ENCODE results near the gene FOXA3. TPM values are rescaled to one million over a fixed set of nuclear protein-coding genes. Genes with fewer than 3 reads are reported as not detected.
"Not testable (repeated sequence)": the region's sequence is repeated elsewhere in the genome, so short reads cannot be mapped to it uniquely, and the experiment has no call there.

The FOXA3 gene
- total and polyA plus RNA-seq, 2 experiments from 2014 or later: 1.6 to 1.9 TPM

GRCh38 chr19:45862564-45863334 is 1.4 kb upstream of the FOXA3 start, which contains the start of gene SYMPK:
Gene SYMPK (minus strand): TSS chr19:45863147. CDS start chr19:45854495, 8,652 bp downstream.
- no peaks in the 10 kb centered on the region for H3K9me3 ChIP-seq (ENCODE audit: low read depth)
- DNase-seq (ENCODE audit: low read depth in 1 of 2, low spot score in 1 of 2): peak; percentile 99
- TF ChIP-seq CTCF (IDR thresholded peaks at IDR 0.05; ENCODE audit: low read depth, low read length): no peak
- H3K4me3 ChIP-seq: peak within 1 kb of the TSS; percentile 80
- H3K27me3 ChIP-seq: no peaks in the 10 kb centered on the region
- H3K4me1 ChIP-seq (ENCODE audit: low read depth): no peaks in the 10 kb centered on the region
- peak within 1 kb of the TSS; percentile 82 for H3K27ac ChIP-seq
- H3K36me3 ChIP-seq: no peaks in the 10 kb centered on the region

GRCh38 chr19:45863335-45863839 is 739 bp upstream of the FOXA3 start:
- DNase-seq (ENCODE audit: low read depth in 1 of 2, low spot score in 1 of 2): no peak
- no peak overlapping the region for H3K27ac ChIP-seq
- no peaks in the 10 kb centered on the region for H3K4me1 ChIP-seq (ENCODE audit: low read depth)
- no peaks in the 10 kb centered on the region for H3K36me3 ChIP-seq
- H3K9me3 ChIP-seq (ENCODE audit: low read depth): no peaks in the 10 kb centered on the region
- H3K27me3 ChIP-seq: no peaks in the 10 kb centered on the region
- TF ChIP-seq CTCF (IDR thresholded peaks at IDR 0.05; ENCODE audit: low read depth, low read length): no peak
- H3K4me3 ChIP-seq: peak overlapping the region; percentile 31

- no peak for TF ChIP-seq CTCF (IDR thresholded peaks at IDR 0.05; ENCODE audit: low read depth, low read length)
- H3K27me3 ChIP-seq: no peaks in the 10 kb centered on the region
- H3K27ac ChIP-seq: no peak overlapping the region
- H3K9me3 ChIP-seq (ENCODE audit: low read depth): no peaks in the 10 kb centered on the region
- H3K4me3 ChIP-seq: peak overlapping the region; percentile 31
- no peaks in the 10 kb centered on the region for H3K36me3 ChIP-seq
- DNase-seq (ENCODE audit: low read depth in 1 of 2, low spot score in 1 of 2): no peak
- no peaks in the 10 kb centered on the region for H3K4me1 ChIP-seq (ENCODE audit: low read depth)
Observed at GRCh38 chr19:45864629-45865082, 530 bp downstream of the FOXA3 start.

GRCh38 chr19:45865269-45865948 is 1.3 kb downstream of the FOXA3 start:
- H3K9me3 ChIP-seq (ENCODE audit: low read depth): no peaks in the 10 kb centered on the region
- no peaks in the 10 kb centered on the region for H3K4me1 ChIP-seq (ENCODE audit: low read depth)
- H3K27me3 ChIP-seq: no peaks in the 10 kb centered on the region
- no peak overlapping the region for H3K4me3 ChIP-seq
- TF ChIP-seq CTCF (IDR thresholded peaks at IDR 0.05; ENCODE audit: low read depth, low read length): no peak
- H3K27ac ChIP-seq: no peak overlapping the region
- DNase-seq (ENCODE audit: low read depth in 1 of 2, low spot score in 1 of 2): no peak
- no peaks in the 10 kb centered on the region for H3K36me3 ChIP-seq

GRCh38 chr19:45866400-45867176 is 2.5 kb downstream of the FOXA3 start:
- no peak for TF ChIP-seq CTCF (IDR thresholded peaks at IDR 0.05; ENCODE audit: low read depth, low read length)
- Histone ChIP-seq H3K4me3 (no peak overlapping the region), H3K36me3 (no peaks in the 10 kb centered on the region)

GRCh38 chr19:45867241-45867640 is 3.1 kb downstream of the FOXA3 start:
- H3K27me3 ChIP-seq; DNase-seq (ENCODE audit: low read depth in 1 of 2, low spot score in 1 of 2); H3K4me3 ChIP-seq; H3K27ac ChIP-seq; H3K4me1 ChIP-seq (ENCODE audit: low read depth); H3K9me3 ChIP-seq (ENCODE audit: low read depth); H3K36me3 ChIP-seq: not testable (repeated sequence)

More at GRCh38 chr19:45866400-45867176, 2.5 kb downstream of the FOXA3 start:
- Histone ChIP-seq H3K9me3 (ENCODE audit: low read depth) (no peaks in the 10 kb centered on the region), H3K27ac (no peak overlapping the region), H3K27me3 (no peaks in the 10 kb centered on the region), H3K4me1 (ENCODE audit: low read depth) (no peaks in the 10 kb centered on the region)
- no peak for DNase-seq (ENCODE audit: low read depth in 1 of 2, low spot score in 1 of 2)

Measured in cardiac muscle cell (in vitro differentiated cells and primary cell).